ENCODE results near the gene PHLDB1.

DNA sequence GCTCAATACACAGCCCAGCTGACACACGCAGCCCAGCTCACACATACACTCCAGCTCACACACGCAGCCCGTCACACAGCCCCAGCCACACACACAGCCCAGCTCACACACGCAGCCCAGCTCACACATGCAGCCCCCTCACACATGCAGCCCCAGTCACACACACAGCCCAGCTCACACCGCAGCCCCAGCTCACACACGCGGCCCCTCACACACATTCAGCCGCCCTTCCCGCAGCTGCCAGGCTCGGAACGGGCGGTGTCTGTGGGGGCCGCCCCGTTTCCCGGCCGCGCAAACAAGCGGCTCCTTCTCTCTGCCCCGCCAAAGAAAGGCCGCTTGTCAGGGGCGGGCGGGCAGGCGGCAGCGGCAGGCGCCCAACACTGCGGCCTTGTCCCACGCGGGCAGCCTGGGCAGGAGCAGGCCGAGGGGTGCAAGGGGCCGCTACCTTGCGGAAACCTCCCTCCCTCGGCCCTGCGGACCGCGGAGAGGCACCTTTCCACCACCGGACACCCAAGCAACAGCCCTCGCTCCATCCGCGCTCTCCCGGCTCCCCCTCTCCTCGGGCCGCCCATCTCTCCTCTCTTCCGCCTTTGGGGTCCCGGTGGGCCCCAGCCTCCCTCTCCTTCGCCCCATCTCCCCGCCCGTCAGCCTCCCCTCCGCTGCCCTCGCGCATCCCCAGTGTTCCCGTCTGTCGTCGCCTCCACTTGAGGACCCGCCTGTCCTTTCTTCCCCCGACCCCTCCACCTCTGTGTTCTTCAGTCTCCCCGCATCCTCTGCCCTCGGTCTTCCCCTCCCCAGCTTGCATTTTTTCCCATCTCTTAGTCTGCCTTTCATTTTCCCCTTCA, 2.2 kb downstream of the PHLDB1 start:
- TF ChIP-seq, protein P1, sequence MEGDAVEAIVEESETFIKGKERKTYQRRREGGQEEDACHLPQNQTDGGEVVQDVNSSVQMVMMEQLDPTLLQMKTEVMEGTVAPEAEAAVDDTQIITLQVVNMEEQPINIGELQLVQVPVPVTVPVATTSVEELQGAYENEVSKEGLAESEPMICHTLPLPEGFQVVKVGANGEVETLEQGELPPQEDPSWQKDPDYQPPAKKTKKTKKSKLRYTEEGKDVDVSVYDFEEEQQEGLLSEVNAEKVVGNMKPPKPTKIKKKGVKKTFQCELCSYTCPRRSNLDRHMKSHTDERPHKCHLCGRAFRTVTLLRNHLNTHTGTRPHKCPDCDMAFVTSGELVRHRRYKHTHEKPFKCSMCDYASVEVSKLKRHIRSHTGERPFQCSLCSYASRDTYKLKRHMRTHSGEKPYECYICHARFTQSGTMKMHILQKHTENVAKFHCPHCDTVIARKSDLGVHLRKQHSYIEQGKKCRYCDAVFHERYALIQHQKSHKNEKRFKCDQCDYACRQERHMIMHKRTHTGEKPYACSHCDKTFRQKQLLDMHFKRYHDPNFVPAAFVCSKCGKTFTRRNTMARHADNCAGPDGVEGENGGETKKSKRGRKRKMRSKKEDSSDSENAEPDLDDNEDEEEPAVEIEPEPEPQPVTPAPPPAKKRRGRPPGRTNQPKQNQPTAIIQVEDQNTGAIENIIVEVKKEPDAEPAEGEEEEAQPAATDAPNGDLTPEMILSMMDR (IDR thresholded peaks at IDR 0.05; ENCODE audit: insufficient read depth, low read length) = no peak
- TF ChIP-seq POLR2AphosphoS5 (IDR thresholded peaks at IDR 0.05; ENCODE audit: low read depth) = no peak

Data from HL-60 (cell line).